SW 1271 (cell line): ENCODE measurements around the gene PDSS1.

ENCODE experiments used
- DNase-seq, 2 experiments: peaks; one replicate each; lab custom pipeline; 2025; lab: John Stamatoyannopoulos, UW

PDSS1 gene

DNA sequence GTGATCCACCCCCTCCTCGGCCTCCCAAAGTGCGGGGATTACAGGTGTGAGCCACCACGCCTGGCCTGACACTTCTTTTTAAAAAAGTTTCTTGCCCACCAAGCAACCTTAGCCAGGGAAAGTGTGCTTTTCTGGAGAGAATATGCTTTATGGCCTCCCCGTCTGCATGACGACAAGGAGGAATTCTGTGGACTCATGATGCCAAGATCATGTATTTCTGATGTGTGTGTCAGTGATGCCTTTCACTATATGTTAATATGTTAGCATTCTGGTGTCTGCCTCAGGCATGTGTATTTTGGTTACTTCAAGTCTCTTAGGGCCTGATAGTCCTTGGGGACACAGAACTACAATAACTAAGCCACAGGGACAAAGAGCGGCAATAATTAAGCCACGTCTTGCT lies 2.1 kb downstream of the PDSS1 start:
- DNase-seq = no peak

- no peak for DNase-seq
These were observed 3.6 kb downstream of the PDSS1 start for GRCh38 chr10:26700884-26701630.

DNA sequence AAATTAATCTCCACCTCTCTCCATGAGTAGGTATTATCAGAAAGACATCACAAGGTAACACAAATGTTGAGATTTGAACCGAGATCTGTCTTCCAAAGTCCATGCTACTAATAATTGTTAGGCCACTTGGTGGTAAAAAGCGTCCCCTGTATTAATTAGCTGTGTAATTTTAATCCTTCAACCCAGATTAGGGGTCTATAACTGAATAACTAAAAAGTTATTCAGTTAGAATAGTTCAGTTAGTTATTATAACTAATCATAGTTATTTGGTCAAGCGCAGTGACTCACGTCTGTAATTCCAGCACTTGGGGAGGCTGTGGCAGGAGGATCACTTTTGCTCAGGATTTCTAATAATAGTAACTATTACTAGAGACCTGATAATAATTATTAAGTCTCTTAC lies 5.6 kb downstream of the PDSS1 start:
- no peak for DNase-seq

DNA sequence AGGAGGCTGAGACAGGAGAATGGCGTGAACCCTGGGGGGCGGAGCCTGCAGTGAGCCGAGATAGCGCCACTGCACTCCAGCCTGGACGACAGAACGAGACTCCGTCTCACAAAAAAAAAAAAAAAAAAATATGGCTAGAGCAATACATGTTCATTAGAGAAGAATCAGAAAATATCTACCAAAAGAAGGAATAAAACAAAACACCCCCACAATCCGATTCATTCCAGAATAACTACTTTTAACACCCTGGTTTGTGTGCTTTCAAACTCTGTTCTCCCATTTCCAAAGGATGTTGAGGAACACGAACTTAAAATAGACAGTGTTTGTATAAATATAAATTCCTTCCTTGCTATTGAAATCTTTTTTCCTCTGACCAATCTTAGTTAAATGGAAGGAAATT lies 6.5 kb downstream of the PDSS1 start:
- no peak for DNase-seq

GRCh38 chr10:26706206-26706605 lies 8.7 kb downstream of the PDSS1 start:
- DNase-seq = no peak

GRCh38 chr10:26706936-26707335 lies 9.4 kb downstream of the PDSS1 start:
- no peak for DNase-seq

GRCh38 chr10:26711324-26711723 lies 13.8 kb downstream of the PDSS1 start:
- no peak for DNase-seq

DNA sequence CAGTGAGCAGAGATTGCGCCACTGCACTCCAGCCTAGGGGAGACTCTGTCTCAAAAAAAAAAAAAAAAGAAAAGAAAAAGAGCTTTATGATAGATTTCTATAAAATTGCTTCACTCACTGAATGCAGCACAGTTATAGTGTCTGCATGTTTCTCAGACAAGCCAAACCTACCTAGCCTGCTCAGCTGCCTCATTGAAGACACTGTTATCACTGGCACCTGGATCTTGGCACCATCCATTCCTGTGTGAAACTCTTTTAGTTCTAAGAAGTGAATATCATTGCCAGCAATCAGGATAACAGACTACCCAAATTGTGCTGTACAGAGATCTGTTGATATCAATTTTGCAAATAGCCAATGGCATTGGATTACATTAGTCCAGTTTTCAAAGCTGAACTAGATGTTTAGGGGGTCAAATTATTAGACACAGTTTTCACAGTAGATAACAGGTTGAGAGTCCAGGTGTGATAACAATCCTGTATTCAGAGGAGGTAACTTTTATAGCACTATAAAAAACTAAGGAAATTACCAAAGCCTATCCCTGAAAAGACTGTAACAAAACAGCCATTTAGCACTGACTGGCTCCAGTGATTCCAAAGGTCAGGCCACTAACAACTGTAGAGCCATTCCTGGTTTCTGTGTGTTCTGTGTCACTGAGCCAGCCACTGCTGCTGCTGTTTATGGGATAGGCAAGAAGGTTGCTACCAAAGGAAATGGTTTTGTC lies 17.1 kb downstream of the PDSS1 start:
- no peak for DNase-seq

GRCh38 chr10:26715137-26715487 lies 17.6 kb downstream of the PDSS1 start:
- no peak for DNase-seq

GRCh38 chr10:26717476-26717875 lies 20.0 kb downstream of the PDSS1 start:
- DNase-seq = no peak

- DNase-seq = no peak
These were observed 24.1 kb downstream of the PDSS1 start for GRCh38 chr10:26721561-26721960.

- no peak for DNase-seq
These were observed 25.5 kb downstream of the PDSS1 start for GRCh38 chr10:26723016-26723415.

GRCh38 chr10:26725837-26726727 lies 28.6 kb downstream of the PDSS1 start:
- peak in 1 of 2 experiments; percentile 26 for DNase-seq

- no peak for DNase-seq
These were observed 29.5 kb downstream of the PDSS1 start for GRCh38 chr10:26727005-26727404.

- DNase-seq = no peak
These were observed 31.5 kb downstream of the PDSS1 start for GRCh38 chr10:26728957-26729356.

- no peak for DNase-seq
These were observed 31.9 kb downstream of the PDSS1 start for GRCh38 chr10:26729395-26729794.

DNA sequence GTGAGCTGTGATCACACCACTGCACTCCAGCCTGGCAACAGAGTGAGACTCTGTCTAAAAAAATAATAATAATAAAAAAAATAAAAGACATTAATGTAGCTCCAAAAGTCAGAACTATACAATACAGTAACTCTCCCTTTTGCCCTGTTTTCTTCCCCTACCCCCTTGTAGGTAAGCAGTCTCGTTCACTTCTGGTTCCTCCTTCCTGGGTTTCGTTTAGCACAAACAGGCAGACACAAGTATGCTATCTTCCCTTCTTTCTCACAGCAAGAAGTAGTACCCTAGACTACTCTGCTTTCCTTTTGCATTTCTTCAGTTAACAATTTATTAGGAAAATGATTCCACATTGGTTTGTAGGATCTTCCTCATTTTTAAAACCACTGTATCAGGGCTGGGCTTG lies 33.1 kb downstream of the PDSS1 start:
- DNase-seq = no peak

DNA sequence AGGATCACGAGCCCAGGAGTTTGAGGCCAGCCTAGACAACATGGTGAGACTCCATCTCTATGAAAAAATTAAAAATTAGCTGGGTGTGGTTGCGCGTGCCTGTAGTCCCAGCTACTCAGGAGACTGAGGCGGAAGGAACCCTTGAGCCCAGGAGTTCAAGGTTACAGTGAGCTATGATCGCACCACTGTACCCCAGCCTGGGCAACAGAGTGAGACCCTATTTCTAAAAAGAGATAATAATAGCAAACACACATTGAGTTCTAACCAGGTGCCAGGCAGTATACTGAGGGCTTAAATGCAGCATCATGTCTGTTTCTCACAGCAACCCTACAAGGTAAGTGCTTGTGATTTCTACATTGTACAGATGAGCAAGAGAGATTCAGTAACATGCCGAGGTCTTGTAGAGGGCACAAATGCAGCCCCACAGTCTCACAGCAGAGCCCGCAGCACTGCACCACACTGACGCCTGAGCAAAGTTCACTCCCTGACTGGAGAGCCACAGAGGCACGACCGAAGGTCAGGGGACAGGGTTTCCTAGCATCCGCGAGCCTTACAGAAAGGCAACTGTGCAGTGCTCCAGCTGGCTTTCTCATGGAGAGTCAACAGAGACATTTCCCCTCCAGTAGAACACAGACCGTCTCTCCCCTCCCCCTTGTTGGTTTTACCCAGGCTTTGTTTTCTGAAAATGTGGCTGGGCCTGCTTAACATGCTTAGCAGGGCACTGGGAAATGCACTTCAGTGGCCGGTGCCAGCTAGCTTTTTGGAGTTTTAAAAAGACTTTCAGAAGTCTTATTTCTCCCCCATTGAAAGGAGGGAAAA lies 36.5 kb downstream of the PDSS1 start:
- DNase-seq = no peak

DNA sequence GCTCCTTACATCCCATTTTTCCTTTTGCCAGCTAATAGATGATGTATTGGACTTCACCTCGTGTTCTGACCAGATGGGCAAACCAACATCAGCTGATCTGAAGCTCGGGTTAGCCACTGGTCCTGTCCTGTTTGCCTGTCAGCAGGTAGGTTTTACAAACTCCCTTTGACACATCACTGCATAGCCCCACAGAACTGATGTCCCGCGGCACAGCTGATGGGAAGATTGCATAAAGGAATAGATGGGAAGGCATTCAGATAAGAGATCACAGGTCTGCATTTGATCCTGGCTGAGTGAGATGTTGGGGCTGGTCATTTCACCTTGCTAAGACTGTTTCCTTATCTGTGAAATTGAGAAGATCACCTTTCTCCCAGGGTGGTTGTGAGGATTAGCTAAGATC lies 37.9 kb downstream of the PDSS1 start:
- no peak for DNase-seq

- no peak for DNase-seq
These were observed 40.2 kb downstream of the PDSS1 start for GRCh38 chr10:26737730-26738129.

DNA sequence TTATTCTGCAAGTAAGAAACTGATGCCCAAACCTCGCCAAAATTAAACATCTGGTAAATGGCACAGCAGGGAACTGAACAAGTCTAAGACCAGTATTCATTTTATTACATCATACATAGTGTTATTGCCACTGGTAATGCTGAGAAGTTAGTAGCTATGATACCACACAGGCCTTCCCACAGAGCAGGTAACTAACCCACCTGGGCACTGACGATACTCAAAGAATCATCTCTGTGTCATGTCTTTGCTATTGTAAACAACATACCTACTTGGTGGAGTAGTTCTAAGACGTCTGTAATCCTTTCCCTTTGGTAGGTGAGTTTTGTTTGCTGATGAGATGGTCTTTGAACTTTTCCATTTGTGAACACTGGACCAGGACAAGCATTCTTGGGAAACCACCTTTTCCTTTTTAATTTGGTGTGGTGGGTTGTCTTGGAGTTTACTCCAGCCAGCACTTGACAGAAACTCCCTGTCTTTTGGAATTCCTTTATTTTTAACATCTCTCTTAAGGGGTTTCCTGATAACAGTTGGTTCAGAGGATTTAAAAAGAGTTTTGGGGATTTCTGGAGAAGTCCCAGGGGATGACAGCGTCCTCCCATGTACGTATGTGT lies 40.9 kb downstream of the PDSS1 start:
- no peak for DNase-seq
